Motor neuron (in vitro differentiated cells): ENCODE results near the gene POLG. TPM values are rescaled to one million over a fixed set of nuclear protein-coding genes. Genes with fewer than 3 reads are reported as not detected.

Source experiments
- ATAC-seq, 8 experiments: fragments of 200-7000 bp; cut with Tn5 transposase; replicated peaks in 6 of 8; 2 replicates each; pipeline ENCODE4 v1.8.0; 2021; ENCODE audit warnings: mild to moderate bottlenecking in 8 of 8, moderate library complexity in 8 of 8
- H3K27ac ChIP-seq, 2 donors: fragments of 250-450 bp; sonication (Bioruptor Pico); 2 replicates each; pipeline ENCODE4 v1.9.0; 2021; ENCODE audit warnings: antibody characterized with exemption in 2 of 2, mild to moderate bottlenecking in 2 of 2, moderate library complexity in 1 of 2
- H3K4me1 ChIP-seq, 2 donors: fragments of 250-450 bp; sonication (Bioruptor Pico); replicated peaks in 1 of 2; 2 replicates each; pipeline ENCODE4 v1.6.1; 2021; ENCODE audit warnings: antibody characterized with exemption in 2 of 2, mild to moderate bottlenecking in 2 of 2, moderate library complexity in 1 of 2
- H3K4me3 ChIP-seq, 5 donors: fragments of 250-450 bp; sonication (Bioruptor Pico); 2 replicates each; pipeline ENCODE4 v1.9.0; 2021; ENCODE audit warnings: antibody characterized with exemption in 5 of 5, mild to moderate bottlenecking in 5 of 5, moderate library complexity in 4 of 5
- WGBS, 10 experiments: fragments of 450-650 bp; shearing (Covaris generic); methylation state at CpG; one replicate each; pipeline ENCODE4 v1.0.0; 2022; 5-methylcytosine and 5-hydroxymethylcytosine counted together
- in situ Hi-C, 9 experiments: fragments of 400-800 bp; cut with MboI; loops; one replicate each; pipeline ENCODE4 v1.15.0; 2021; ENCODE audit warnings: low sequenced_read_pairs in 9 of 9, low pct_unique_long_range_greater_than_20kb in 2 of 9; ENCODE audit not compliant: unreplicated experiment in 9 of 9
- total RNA-seq, 8 experiments: library from RNA; unstranded; fragments of 300-600 nt; gene quantifications; 2 replicates each; pipeline versions ENCODE4 v1.2.3 to v1.2.4, GENCODE V29; 2022

Gene POLG
- total RNA-seq, 8 experiments from 2014 or later, result 15.6 to 55.0 (median 23.4) TPM

DNA sequence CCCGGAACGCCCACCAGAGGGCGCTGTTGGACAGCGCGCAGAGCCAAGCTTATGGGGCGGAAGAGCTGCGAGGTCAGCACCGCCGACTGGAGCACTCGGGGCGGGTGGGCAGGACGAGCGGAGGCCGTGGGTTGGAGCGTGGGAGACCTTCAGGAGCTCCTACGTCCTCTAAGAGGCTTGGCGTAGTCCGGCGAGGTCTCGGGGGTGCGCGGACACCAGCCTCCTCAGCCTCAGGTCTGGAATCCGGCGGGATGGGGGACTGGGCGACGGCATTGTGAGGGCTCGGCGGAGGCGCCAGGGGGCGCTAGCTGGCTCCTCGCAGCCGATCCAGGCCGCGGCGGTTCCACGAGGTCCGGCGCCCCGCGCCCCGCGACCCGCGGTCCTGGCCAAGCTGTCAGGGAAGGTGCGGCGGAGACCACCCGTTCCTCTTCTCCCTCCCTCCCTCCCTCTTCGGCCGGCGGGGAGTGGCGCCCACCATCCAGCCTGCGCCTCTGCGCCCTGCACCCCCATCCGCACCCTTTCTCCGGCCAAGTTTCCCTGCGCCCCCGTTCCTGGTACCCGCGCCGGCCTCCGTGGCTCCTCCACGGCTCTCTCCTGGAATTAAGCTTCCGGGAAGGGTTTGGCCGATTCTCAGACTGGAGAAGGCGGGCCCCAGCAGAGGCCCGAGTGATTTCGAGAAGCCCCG, 24.3 kb upstream of the POLG start:
- in situ Hi-C loops, result loop anchor here in 2 of 9 experiments (10.0 to 25.0 kb wide), 2 partner anchors 103 to 116 kb away; no protein-coding TSS in a partner anchor
- ATAC-seq, result peak; percentile 58 to 88 (median 70)
- 0 to 80% (median 3%) methylated on average over 1 to 18 of the region's 68 CpGs; no CpG with 5 or more reads in 7 of the 10 experiments for WGBS, 10 experiments
- Histone ChIP-seq H3K27ac (no peak overlapping the region), H3K4me3 (peak overlapping the region; percentile 42 to 90 (median 50)), H3K4me1 (peaks cover 23 to 37% of the 10 kb centered on the region in 2 donors)

DNA sequence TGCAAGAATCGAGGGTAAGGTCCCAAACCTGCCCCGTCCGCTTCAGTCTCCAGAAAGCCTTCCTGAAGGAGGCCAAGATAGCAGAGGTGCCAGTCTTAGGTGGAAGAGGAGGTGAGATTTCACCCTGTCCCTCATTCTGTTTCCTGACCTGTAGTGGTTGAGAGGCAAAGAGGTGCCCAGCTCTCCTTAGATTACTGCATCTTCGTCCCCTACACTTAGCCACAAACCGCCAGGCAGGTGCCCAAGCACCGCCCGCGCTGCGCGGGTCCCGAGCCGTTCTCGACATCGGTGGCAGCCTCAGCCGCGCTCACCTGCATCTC, 23.8 kb upstream of the POLG start:
- in situ Hi-C loops, result loop anchor here in 2 of 9 experiments (10.0 to 25.0 kb wide), 2 partner anchors 104 to 116 kb away; no protein-coding TSS in a partner anchor
- peak overlapping the region; percentile 42 to 90 (median 50) for H3K4me3 ChIP-seq
- peaks cover 23 to 34% of the 10 kb centered on the region in 2 donors for H3K4me1 ChIP-seq
- 0 to 11% (median 0%) methylated on average over 1 to 5 of the region's 16 CpGs; no CpG with 5 or more reads in 5 of the 10 experiments for WGBS, 10 experiments
- H3K27ac ChIP-seq, result no peak overlapping the region
- peak in 1 of 8 experiments; percentile 5 for ATAC-seq

DNA sequence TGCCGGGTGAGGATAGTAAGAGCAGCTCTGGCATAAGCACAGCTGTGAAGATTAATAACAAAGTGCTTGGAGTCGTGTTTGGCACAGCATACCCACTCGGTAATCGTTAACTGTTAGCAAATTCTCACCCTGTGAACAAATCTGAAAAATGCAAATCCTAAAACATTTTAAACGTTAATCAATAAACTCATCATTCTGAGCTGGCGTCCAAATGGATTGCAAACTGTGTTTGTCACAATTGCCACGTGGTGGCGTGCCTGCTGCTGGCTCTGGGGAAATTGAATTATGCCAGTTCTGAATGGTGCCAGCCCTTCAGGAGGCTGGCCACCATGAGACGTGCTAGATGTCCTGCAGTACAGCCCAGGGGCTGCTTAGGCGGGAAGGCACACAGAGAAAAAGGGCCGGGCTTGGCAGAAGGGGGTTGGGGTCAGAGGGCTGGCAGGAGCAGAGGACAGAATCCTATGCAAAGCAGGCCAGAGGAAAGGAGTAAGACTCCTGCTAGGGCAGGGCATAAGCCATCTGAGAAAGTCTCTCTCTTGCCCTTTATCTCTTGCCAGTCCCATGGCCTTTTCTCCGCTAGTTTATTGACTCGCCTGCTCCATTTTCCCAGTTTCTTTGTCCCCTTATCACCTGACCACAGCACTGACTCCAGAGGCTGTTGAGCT, 22.1 kb upstream of the POLG start:
- in situ Hi-C loops, result loop anchor here in 2 of 9 experiments (10.0 to 25.0 kb wide), 2 partner anchors 106 to 118 kb away; no protein-coding TSS in a partner anchor
- Histone ChIP-seq H3K27ac (no peak overlapping the region), H3K4me3 (no peak overlapping the region), H3K4me1 (peaks cover 16 to 27% of the 10 kb centered on the region in 2 donors)
- 0 to 63% (median 16%) methylated on average over 1 to 12 of the region's 13 CpGs for WGBS, 10 experiments
- ATAC-seq, result no peak

DNA sequence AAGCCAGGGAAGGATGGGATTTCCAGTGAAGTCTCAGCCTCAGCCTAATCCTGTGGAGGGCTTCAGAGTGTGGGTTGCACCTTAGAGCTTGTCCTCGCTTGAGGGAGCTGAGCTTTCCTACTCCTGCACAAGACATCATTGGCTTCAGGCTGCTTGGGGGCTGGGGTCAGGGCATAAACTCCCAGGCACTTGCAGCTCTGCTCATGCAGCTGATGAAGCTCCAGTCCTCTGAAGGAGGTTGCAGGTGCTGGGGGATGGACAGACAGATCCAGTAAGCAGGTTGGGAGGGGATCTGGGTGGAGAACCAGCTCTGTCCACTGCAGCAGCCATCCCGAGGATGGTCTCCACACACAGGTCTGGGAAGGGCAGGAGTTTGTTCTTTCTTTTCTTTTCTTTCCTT, 19.4 kb upstream of the POLG start:
- H3K4me3 ChIP-seq, result no peak overlapping the region
- H3K27ac ChIP-seq, result no peak overlapping the region
- H3K4me1 ChIP-seq, result peaks cover 0 to under 1% of the 10 kb centered on the region in 2 donors
- 0 to 82% (median 41%) methylated on average over 1 to 2 of the region's 2 CpGs; no CpG with 5 or more reads in 3 of the 10 experiments for WGBS, 10 experiments
- no peak for ATAC-seq
- in situ Hi-C loops, result loop anchor here in 2 of 9 experiments (10.0 to 25.0 kb wide), 2 partner anchors 108 to 121 kb away; no protein-coding TSS in a partner anchor

DNA sequence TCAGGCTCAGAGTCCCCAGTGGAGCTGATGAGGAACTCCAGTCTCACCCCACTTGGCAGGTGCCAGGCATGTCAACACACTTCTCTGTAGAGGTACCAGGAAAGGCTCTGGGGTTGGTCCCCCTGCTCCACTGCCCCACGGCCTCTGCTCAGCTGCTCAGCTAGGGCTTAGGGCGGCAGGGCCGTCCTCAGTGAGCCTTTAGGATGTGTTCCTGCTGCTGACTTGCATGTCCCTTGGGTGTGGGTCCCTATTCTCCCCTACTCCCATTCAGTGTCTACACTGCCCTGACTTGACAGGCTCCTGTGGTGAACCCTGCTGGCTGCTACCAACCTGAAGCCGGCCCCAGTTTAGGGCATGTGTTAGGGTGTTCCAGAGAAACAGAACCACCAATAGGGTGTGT, 17.9 kb upstream of the POLG start:
- ATAC-seq, result no peak
- WGBS, 10 experiments, result 50 to 100% methylated on average over 1 to 2 of the region's 4 CpGs; no CpG with 5 or more reads in 8 of the 10 experiments
- H3K27ac ChIP-seq, result no peak overlapping the region
- in situ Hi-C loops, result loop anchor here in 2 of 9 experiments (10.0 to 25.0 kb wide), 2 partner anchors 110 to 122 kb away; no protein-coding TSS in a partner anchor
- no peaks in the 10 kb centered on the region for H3K4me1 ChIP-seq
- no peak overlapping the region for H3K4me3 ChIP-seq

DNA sequence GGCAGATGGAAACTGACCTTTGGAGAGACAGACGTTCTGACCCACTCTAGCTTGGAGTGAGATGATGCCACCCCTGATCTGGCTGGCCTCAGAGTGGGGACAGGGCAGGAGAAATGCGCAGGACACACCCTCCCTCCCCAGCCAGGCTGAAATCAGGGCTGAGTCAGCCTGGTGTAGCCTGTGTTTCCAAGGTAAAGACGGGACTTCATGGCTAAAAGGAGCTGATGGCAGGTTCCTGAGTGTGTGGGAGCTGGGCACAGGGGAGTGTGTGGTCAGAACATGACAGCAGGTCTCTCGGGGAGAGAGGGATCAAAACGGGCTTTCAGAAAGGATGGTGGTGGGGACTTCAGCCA, 14.6 kb upstream of the POLG start:
- no peaks in the 10 kb centered on the region for H3K4me1 ChIP-seq
- in situ Hi-C loops, result loop anchor here in 1 of 9 experiments (10.0 kb wide), 1 partner anchor 86 kb away; no protein-coding TSS in a partner anchor
- H3K27ac ChIP-seq, result no peak overlapping the region
- H3K4me3 ChIP-seq, result no peak overlapping the region
- peak in 3 of 8 experiments; percentile 46 to 77 (median 75) for ATAC-seq
- 30 to 100% (median 49%) methylated on average over 1 to 2 of the region's 5 CpGs; no CpG with 5 or more reads in 5 of the 10 experiments for WGBS, 10 experiments

DNA sequence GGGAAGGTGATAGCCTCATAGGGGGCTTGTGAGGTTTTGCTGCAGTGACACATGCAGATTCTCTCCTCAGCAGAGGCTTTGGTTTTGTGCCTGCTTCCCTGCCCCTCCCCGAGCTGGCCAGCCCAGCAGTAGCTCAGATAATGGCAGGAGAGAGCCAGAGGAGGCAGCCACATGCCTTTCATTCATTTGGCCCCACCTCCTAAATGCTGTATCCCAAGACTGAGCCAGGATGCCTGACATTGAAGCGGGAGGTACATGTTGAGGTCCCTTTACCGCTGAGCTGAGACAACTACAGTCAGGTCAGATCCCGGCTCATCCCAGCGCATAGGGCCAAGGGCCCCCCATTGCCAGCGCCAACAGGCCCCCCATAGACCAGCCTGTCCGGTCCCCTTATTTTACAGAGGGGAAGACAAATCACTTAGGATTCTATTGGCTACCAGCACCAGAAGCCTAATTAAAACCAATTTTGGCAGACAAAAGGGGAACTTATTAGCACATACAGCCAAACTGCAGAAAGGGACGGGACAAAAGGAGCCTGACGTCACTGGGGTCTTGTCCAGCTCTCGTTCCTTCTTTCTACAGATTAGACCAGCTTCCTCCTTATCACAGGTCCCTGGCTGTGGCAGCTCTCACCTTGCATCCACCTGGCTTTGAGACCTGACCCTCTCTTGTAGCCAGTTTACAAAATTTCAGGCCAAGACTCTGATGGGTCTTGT, 12.1 kb upstream of the POLG start:
- no peak overlapping the region for H3K27ac ChIP-seq
- ATAC-seq, result peak in 6 of 8 experiments; percentile 22 to 60 (median 40)
- H3K4me3 ChIP-seq, result no peak overlapping the region
- in situ Hi-C loops, result loop anchor here in 1 of 9 experiments (10.0 kb wide), 1 partner anchor 88 kb away; no protein-coding TSS in a partner anchor
- WGBS, 10 experiments, result 11 to 80% (median 38%) methylated on average over 1 to 9 of the region's 10 CpGs; no CpG with 5 or more reads in 1 of the 10 experiments
- no peaks in the 10 kb centered on the region for H3K4me1 ChIP-seq

DNA sequence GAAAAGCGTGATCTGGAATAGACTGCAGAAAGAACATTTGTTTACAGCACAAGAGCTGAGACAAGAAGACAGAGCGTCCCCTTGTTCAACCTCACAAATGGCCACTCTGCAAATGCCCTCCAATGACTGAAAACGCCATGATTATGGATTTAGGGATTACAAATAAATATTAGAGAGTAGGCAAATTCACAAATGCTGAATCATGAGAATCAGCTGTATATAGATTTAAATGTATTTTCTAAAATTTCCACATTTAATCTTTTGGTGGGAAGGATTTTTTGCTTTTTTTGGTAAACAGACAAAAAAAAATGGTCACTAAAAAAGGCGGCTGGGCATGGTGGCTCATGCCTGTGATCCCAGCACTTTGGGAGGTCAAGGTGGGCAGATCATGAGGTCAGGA, 10.6 kb upstream of the POLG start:
- H3K4me3 ChIP-seq, result no peak overlapping the region
- WGBS, 10 experiments, result 17 to 100% (median 65%) methylated on average over 1 to 4 of the region's 4 CpGs
- no peak for ATAC-seq
- no peaks in the 10 kb centered on the region for H3K4me1 ChIP-seq
- H3K27ac ChIP-seq, result no peak overlapping the region
- in situ Hi-C loops, result loop anchor here in 1 of 9 experiments (10.0 kb wide), 1 partner anchor 90 kb away; no protein-coding TSS in a partner anchor

DNA sequence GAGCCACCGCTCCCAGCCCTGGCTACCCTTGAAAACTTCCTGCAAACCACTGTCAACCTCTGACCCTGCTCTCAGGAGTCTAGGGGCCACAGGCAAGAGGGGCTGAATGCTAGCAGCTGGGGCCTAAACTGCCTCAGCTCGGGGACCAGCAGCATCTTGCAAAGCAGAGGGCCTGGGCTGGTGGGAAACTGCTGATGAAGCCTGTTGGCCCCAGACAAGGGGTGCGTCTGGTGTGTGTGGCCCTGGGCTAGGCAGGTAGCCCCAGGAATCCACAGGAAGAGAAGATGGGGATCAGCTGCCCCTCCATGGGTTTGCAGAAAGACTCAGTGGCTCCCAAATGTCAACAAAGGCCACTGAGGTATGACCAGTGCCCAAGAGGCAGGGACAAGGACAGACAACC, 8.2 kb upstream of the POLG start:
- in situ Hi-C loops, result loop anchor here in 1 of 9 experiments (10.0 kb wide), 1 partner anchor 92 kb away; no protein-coding TSS in a partner anchor
- 33 to 80% (median 57%) methylated on average over 1 to 2 of the region's 3 CpGs; no CpG with 5 or more reads in 5 of the 10 experiments for WGBS, 10 experiments
- no peak for ATAC-seq
- Histone ChIP-seq H3K27ac (no peak overlapping the region), H3K4me1 (no peaks in the 10 kb centered on the region), H3K4me3 (no peak overlapping the region)

DNA sequence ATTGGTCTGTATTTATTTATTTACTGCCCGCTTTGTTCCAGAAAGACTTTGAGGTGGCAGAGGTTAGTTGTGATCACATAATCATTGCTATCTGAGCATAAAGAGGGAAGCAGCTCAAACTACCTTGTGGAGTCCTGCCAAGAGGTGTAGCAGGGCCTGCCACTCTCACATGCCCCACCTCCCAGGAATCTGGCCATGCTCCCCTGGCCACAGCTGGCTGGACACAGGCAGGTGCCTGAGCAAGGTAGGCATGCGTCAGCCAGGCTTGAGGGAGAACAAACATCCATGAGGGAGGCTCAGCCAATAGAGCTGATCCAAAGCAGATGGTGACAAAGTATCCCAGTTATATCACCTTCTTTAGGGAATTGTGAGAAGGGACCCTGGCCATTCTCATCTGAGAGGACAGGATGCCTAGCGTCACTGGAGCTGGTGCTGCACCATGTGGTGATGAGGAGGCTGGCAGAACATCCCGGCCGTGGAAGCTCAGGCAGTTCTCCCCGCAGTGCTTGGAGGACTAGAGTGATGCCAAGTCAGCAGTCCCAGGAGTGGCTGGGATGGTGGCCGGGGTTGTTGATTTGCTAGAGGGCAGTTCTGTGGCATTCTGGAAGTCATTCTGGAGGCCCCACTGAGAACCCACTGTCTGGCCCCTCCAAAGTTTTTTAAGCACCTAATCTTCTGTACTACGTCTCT, 6.8 kb upstream of the POLG start:
- in situ Hi-C loops, result loop anchor here in 1 of 9 experiments (10.0 kb wide), 1 partner anchor 93 kb away; no protein-coding TSS in a partner anchor
- ATAC-seq, result no peak
- Histone ChIP-seq H3K4me3 (no peak overlapping the region), H3K27ac (no peak overlapping the region), H3K4me1 (no peaks in the 10 kb centered on the region)
- 20 to 100% (median 74%) methylated on average over 1 to 6 of the region's 8 CpGs; no CpG with 5 or more reads in 2 of the 10 experiments for WGBS, 10 experiments

DNA sequence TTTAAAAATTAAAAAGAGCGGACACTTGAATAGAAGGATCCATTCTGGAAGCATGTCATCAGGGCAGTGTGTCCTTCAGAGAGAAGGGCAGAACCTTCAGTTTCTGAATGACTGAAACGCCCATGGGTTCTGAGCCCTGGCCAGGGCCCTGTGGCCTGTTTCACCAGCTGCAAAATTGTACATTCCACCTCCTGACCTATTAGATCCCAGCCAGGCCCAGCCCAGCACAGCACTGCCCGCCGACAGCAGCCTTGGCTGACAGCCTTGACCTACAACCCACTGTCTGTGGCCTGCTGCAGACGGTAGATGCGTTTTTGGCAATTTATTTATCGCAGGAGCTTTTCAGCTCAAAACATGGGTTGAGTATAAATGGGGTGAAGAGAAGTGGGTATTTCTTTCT, 5.9 kb upstream of the POLG start:
- H3K4me1 ChIP-seq, result no peaks in the 10 kb centered on the region
- no peak overlapping the region for H3K4me3 ChIP-seq
- in situ Hi-C loops, result loop anchor here in 1 of 9 experiments (10.0 kb wide), 1 partner anchor 94 kb away; no protein-coding TSS in a partner anchor
- 0 to 100% (median 77%) methylated on average over 1 to 6 of the region's 7 CpGs; no CpG with 5 or more reads in 4 of the 10 experiments for WGBS, 10 experiments
- peak in 1 of 8 experiments; percentile 64 for ATAC-seq
- no peak overlapping the region for H3K27ac ChIP-seq

DNA sequence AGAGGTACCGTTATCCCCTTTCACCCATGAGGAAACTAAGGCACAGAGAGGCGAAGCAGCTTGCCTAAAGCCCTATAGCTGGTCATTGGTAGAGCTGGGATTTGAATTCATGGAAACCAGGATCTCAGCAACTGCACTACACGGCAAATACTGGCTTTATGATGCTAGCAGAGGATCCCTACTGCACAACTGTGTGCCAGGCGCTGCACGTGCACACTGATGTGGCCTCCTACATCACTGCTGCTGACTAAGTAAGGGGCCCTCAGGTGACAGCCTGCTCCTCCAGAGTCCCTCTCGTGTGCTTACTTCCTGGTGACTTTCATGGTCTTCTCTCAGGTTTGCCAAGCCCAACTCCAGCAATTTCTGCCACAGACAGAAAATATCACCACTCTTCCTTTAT, 3.4 kb upstream of the POLG start:
- Histone ChIP-seq H3K27ac (no peak overlapping the region), H3K4me1 (peaks cover 6 to 7% of the 10 kb centered on the region in 2 donors), H3K4me3 (no peak overlapping the region)
- no peak for ATAC-seq
- 0 to 90% (median 70%) methylated on average over 1 to 6 of the region's 6 CpGs; no CpG with 5 or more reads in 2 of the 10 experiments for WGBS, 10 experiments
- in situ Hi-C loops, result no loop called here
